ENCODE data around the gene NEMP1.
"Not testable (repeated sequence)": the region's sequence is repeated elsewhere in the genome, so short reads cannot be mapped to it uniquely, and the experiment has no call there.

Gene NEMP1

DNA sequence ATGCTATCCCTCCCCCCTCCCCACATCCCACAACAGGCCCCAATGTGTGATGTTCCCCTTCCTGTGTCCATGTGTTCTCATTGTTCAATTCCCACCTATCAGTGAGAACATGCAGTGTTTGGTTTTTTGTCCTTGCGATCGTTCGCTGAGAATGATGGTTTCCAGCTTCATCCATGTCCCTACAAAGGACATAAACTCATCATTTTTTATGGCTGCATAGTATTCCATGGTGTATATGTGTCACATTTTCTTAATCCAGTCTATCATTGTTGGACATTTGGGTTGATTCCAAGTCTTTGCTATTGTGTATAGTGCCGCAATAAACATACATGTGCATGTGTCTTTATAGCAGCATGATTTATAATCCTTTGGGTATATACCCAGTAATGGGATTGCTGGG lies 25.4 kb downstream of the NEMP1 start:
- H3K9me3 ChIP-seq (ENCODE audit: control insufficient read depth, low read length); H3K36me3 ChIP-seq (ENCODE audit: control insufficient read depth, insufficient read depth, low read length); H3K9ac ChIP-seq (ENCODE audit: low read length); H3K4me3 ChIP-seq (ENCODE audit: low read length); H3K27me3 ChIP-seq (ENCODE audit: control insufficient read depth, insufficient read depth, low read length): not testable (repeated sequence)
- peaks cover 22% of the 10 kb centered on the region for H3K4me1 ChIP-seq (ENCODE audit: control insufficient read depth, insufficient read depth, low read length)

DNA sequence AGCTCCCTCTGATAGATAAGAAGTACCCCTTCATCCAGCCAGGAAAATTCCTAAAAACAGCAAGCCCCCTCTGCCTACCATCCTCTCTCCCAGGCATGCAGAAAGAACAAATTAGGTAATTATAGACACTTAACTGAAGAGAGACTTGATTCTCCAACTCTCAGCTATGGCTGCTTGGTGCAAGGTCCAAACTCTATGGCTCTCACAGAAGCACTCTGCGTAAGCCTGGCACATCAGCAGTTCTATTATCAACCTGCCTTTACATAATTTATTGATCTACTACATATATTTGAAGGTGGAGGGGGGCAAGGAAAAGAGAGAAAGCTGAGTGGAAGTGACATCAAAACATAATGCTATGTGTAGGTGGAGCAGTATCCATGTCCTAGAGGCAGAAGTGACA lies 27.6 kb downstream of the NEMP1 start:
- H3K27me3 ChIP-seq (ENCODE audit: control insufficient read depth, insufficient read depth, low read length), result no peaks in the 10 kb centered on the region
- no peak overlapping the region for H3K9ac ChIP-seq (ENCODE audit: low read length)
- H3K4me1 ChIP-seq (ENCODE audit: control insufficient read depth, insufficient read depth, low read length), result peaks cover 40% of the 10 kb centered on the region
- no peak overlapping the region for H3K4me3 ChIP-seq (ENCODE audit: low read length)
- H3K9me3 ChIP-seq (ENCODE audit: control insufficient read depth, low read length), result no peaks in the 10 kb centered on the region
- H3K36me3 ChIP-seq (ENCODE audit: control insufficient read depth, insufficient read depth, low read length), result no peaks in the 10 kb centered on the region

DNA sequence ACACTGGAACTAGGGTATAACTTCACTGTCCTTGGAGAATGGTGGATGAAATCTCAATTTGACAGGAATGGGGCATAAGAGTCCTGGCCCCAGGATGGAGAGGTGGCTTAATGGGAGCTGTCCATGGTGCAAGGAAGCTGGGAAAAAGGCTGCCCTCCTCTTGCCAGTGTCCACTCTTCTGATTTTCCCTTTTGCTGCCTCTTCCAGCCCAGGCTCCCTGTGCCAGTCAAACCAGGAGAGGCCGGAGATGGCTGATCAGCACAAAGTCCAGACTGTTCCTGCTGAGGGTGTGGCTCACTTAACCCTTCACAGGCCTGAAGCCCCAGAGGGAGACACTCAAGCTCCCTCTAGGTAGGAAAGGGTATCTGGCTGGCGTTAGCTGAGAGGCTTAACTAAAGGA lies 28.7 kb downstream of the NEMP1 start, which contains the start of gene MYO1A:
Gene MYO1A (minus strand): TSS at position 240 of the 400 bp plus-strand sequence. CDS start 1,806 bp downstream, outside the sequence.
- H3K9ac ChIP-seq (ENCODE audit: low read length), result peak within 1 kb of the TSS; percentile 66
- no peaks in the 10 kb centered on the region for H3K36me3 ChIP-seq (ENCODE audit: control insufficient read depth, insufficient read depth, low read length)
- H3K4me3 ChIP-seq (ENCODE audit: low read length), result peak within 1 kb of the TSS; percentile 61

DNA sequence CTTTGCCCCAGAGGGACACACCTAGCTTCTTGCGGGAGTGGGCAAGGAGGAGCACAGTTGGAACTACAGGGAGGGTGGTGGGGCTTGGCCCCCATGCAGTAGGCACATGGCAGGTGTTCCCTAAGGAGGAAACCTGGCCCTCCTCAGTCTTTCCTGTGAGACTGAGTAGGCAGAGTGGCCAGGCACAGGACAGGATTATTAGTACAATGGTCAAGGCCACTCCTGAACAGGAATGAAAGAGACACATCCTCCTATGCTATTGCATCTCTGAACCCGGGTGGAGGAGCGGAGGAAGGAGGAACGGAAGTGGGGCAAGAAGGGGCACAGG lies 29.5 kb downstream of the NEMP1 start:
- no peaks in the 10 kb centered on the region for H3K27me3 ChIP-seq (ENCODE audit: control insufficient read depth, insufficient read depth, low read length)
- no peaks in the 10 kb centered on the region for H3K36me3 ChIP-seq (ENCODE audit: control insufficient read depth, insufficient read depth, low read length)
- no peaks in the 10 kb centered on the region for H3K9me3 ChIP-seq (ENCODE audit: control insufficient read depth, low read length)
- peak overlapping the region; percentile 61 for H3K4me3 ChIP-seq (ENCODE audit: low read length)
- H3K9ac ChIP-seq (ENCODE audit: low read length), result peak overlapping the region; percentile 66
- peaks cover 40% of the 10 kb centered on the region for H3K4me1 ChIP-seq (ENCODE audit: control insufficient read depth, insufficient read depth, low read length)

More for the DNA sequence above, 28.7 kb downstream of the NEMP1 start, which contains the start of gene MYO1A:
- Histone ChIP-seq H3K27me3 (ENCODE audit: control insufficient read depth, insufficient read depth, low read length) (no peaks in the 10 kb centered on the region), H3K4me1 (ENCODE audit: control insufficient read depth, insufficient read depth, low read length) (peaks cover 40% of the 10 kb centered on the region), H3K9me3 (ENCODE audit: control insufficient read depth, low read length) (no peaks in the 10 kb centered on the region)

DNA sequence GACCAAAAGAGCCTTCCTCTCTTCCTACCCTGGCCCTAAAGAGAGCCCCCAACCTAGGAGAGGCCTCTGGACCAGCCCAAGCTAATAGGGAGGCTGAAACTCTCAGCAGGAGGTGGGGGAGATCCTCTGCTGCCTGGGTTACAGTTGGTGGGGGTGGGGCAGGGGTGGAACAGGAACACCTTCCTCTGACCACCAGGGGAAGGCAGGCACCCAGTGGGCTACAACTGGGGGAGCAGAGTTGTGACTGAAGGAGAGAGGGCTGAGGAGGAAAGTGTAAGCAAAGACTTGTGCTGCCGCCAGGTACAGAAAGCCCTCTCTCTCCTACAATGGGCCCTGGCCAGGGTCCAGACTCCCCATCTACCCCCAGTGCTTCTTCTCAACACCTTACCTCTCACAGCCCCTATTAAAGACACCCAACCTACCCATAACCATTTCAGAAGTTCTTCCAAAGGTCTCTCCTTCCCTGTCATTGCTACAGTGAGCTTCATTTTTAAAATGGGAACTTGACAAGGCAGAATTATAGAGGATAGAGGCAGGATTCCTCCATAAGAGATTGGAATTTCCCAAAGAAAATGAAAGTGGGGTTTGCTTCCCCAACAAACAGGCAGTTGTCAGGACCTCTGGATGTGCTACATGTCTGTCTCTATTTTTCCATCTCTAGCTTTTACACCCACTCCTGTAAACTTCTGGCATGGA lies 30.0 kb downstream of the NEMP1 start:
- Histone ChIP-seq H3K4me1 (ENCODE audit: control insufficient read depth, insufficient read depth, low read length) (peaks cover 40% of the 10 kb centered on the region), H3K9me3 (ENCODE audit: control insufficient read depth, low read length) (no peaks in the 10 kb centered on the region), H3K36me3 (ENCODE audit: control insufficient read depth, insufficient read depth, low read length) (no peaks in the 10 kb centered on the region), H3K9ac (ENCODE audit: low read length) (peak overlapping the region; percentile 66), H3K4me3 (ENCODE audit: low read length) (peak overlapping the region; percentile 61), H3K27me3 (ENCODE audit: control insufficient read depth, insufficient read depth, low read length) (no peaks in the 10 kb centered on the region)

DNA sequence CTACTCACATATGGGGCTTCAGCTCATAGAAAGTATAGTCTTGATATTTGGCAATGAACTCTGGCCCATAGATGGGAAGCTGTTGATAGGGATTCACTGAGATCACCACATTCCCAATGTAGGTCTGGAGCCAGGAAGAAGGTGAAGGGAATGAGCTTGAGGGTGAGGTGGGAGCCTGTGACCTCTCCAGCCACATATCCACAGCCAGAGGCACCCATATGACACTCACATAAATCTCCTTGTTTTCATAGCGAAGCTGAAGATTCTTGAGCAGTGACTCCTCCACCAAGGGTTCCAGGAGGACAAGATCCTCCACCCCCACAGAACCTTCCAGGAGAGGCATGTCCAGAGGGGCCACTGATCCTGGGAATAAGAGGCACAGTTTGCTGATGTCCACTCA lies 30.6 kb downstream of the NEMP1 start:
- H3K4me1 ChIP-seq (ENCODE audit: control insufficient read depth, insufficient read depth, low read length), result peaks cover 40% of the 10 kb centered on the region
- peak overlapping the region; percentile 66 for H3K9ac ChIP-seq (ENCODE audit: low read length)
- H3K4me3 ChIP-seq (ENCODE audit: low read length), result no peak overlapping the region
- no peaks in the 10 kb centered on the region for H3K36me3 ChIP-seq (ENCODE audit: control insufficient read depth, insufficient read depth, low read length)
- H3K9me3 ChIP-seq (ENCODE audit: control insufficient read depth, low read length), result no peaks in the 10 kb centered on the region
- no peaks in the 10 kb centered on the region for H3K27me3 ChIP-seq (ENCODE audit: control insufficient read depth, insufficient read depth, low read length)

DNA sequence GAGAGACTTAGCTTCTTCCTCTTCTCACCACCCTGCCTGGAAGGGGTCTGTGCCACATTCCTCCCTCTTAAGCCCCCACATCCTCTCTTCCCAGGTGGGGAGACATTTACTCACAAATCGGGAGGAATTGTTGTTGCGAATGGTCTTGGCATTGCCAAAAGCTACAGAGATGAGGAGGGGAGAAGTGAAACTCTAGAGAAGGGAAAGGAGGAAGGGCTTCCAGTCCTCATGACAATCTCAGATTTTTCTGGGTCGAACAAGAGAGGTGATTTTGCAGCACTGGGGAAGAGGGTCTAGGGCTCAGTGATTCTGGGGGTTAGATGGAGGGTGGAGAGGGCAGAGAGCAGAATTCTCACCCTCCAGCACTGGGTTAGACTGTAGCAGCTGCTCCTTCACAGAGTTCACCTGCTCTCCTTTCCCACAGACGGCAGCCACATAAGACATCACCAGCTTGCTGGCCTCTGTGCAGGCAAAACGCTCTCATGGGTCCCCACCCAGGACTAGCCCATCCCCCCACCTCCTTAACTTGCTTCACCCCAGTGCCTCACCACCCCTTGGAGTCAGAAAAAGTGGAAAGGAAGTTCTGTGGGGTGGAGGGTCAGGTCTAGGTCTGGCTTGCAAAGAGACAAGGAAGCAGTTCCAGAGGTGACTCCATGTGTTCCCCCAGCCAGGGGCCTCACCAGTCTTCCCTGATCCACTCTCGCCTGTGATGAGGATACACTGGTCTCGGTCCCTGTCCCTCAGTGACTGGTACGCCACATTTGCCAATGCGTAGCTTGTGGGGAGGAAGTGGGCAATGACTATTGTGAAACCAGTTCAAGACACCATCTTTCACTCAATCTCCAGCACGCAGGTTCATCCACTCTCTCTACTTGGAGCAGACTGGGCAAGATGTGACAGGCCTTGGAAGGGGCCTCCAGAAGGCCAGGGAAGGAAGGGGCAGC lies 31.4 kb downstream of the NEMP1 start:
- H3K4me1 ChIP-seq (ENCODE audit: control insufficient read depth, insufficient read depth, low read length), result peaks cover 40% of the 10 kb centered on the region
- no peaks in the 10 kb centered on the region for H3K9me3 ChIP-seq (ENCODE audit: control insufficient read depth, low read length)
- H3K27me3 ChIP-seq (ENCODE audit: control insufficient read depth, insufficient read depth, low read length), result no peaks in the 10 kb centered on the region
- no peaks in the 10 kb centered on the region for H3K36me3 ChIP-seq (ENCODE audit: control insufficient read depth, insufficient read depth, low read length)
- H3K9ac ChIP-seq (ENCODE audit: low read length), result no peak overlapping the region
- H3K4me3 ChIP-seq (ENCODE audit: low read length), result no peak overlapping the region

DNA sequence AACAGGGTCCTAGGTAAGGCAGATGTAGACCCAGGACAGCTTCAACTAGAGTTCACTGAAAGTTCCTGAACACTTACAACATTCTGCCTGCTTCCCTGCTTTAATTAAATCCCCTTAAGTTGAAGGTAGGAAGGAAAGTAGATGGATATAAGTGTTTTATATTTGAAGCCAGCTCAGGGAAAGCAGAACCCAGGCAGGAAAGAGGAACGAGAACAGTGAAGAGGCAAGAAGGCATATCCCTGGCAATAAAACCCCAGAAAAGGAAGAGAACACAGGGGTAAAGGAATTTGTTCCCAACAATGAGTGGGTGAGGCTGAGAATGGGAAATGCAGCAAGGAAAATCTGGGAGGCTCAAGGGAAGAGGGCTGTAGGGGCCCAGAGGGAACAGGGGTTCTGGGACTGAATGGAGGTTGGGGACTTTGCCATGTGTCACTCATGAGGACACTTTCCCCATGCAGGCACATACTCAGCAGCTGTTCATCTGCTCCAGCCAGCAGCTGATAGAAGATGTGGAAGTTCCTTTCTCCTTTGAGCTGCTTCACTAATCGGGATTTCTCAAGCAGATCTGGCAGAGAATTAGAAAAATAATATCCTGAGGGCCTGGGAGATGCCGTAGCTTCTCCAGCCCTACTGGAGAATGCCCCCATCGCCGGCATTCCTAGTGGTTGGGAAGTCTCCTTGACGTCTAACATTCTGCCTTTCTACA lies 32.4 kb downstream of the NEMP1 start:
- H3K4me1 ChIP-seq (ENCODE audit: control insufficient read depth, insufficient read depth, low read length), result peaks cover 40% of the 10 kb centered on the region
- no peaks in the 10 kb centered on the region for H3K27me3 ChIP-seq (ENCODE audit: control insufficient read depth, insufficient read depth, low read length)
- H3K4me3 ChIP-seq (ENCODE audit: low read length), result no peak overlapping the region
- H3K36me3 ChIP-seq (ENCODE audit: control insufficient read depth, insufficient read depth, low read length), result no peaks in the 10 kb centered on the region
- H3K9ac ChIP-seq (ENCODE audit: low read length), result no peak overlapping the region
- no peaks in the 10 kb centered on the region for H3K9me3 ChIP-seq (ENCODE audit: control insufficient read depth, low read length)

DNA sequence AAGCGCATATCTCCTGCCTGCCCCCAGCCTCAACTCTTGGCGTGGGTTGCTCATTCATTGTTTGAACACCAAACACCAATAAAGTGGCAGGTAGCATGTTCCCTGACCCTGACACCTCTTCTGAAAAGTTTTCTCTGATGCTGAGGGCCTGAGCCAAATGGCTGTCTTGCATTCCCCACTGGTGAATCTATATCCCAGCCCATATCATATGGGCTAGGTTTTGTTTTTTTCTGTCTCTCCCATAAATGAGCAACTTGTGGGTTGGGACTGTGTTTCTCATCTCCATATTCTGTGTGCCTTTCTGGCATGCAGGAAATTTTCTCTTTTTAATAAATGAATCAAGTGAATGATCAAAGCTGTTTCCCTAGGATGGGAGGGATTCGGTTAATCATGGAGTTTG lies 33.7 kb downstream of the NEMP1 start:
- Histone ChIP-seq H3K4me1 (ENCODE audit: control insufficient read depth, insufficient read depth, low read length) (peaks cover 27% of the 10 kb centered on the region), H3K9ac (ENCODE audit: low read length) (no peak overlapping the region), H3K27me3 (ENCODE audit: control insufficient read depth, insufficient read depth, low read length) (no peaks in the 10 kb centered on the region), H3K36me3 (ENCODE audit: control insufficient read depth, insufficient read depth, low read length) (no peaks in the 10 kb centered on the region), H3K4me3 (ENCODE audit: low read length) (no peak overlapping the region), H3K9me3 (ENCODE audit: control insufficient read depth, low read length) (no peaks in the 10 kb centered on the region)

DNA sequence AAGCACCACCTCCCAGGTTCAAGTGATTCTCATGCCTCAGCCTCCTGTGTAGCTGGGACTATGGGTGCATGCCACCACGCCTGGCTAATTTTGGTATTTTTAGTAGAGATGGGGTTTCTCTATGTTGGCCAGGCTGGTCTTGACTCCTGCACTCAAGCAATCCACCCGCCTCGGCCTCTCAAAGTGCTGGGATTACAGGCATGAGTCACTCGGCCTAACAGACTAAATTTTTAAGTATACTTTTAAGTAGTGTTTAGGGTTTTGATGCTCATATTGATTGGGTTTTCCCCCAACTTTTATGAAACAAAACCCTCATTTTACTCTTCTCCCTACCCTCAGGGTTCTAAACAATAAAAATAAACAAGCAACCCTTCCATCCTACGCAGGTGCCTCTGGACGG lies 34.1 kb downstream of the NEMP1 start:
- no peaks in the 10 kb centered on the region for H3K9me3 ChIP-seq (ENCODE audit: control insufficient read depth, low read length)
- no peaks in the 10 kb centered on the region for H3K36me3 ChIP-seq (ENCODE audit: control insufficient read depth, insufficient read depth, low read length)
- no peaks in the 10 kb centered on the region for H3K27me3 ChIP-seq (ENCODE audit: control insufficient read depth, insufficient read depth, low read length)
- peaks cover 27% of the 10 kb centered on the region for H3K4me1 ChIP-seq (ENCODE audit: control insufficient read depth, insufficient read depth, low read length)
- H3K4me3 ChIP-seq (ENCODE audit: low read length), result no peak overlapping the region
- no peak overlapping the region for H3K9ac ChIP-seq (ENCODE audit: low read length)

DNA sequence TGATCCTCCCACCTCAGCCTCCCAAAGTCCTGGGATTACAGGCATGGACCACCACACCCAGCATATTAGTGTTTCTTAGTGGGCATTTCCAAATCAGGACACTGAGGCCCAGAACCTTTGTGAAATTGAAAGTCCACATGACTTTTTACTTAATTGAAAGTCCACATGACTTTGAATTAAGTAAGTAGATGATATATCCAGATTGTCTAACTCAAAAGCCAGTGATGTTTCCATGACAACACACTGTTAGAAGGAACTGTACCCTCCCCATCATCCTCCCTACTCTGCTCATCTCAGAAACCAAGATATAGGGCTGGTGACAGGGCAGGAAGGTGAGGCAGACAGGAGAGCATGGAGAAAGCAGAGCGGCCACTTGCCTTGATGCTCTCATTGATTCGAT lies 35.9 kb downstream of the NEMP1 start:
- Histone ChIP-seq H3K9me3 (ENCODE audit: control insufficient read depth, low read length) (no peaks in the 10 kb centered on the region), H3K4me3 (ENCODE audit: low read length) (no peak overlapping the region), H3K36me3 (ENCODE audit: control insufficient read depth, insufficient read depth, low read length) (peaks cover 2% of the 10 kb centered on the region), H3K4me1 (ENCODE audit: control insufficient read depth, insufficient read depth, low read length) (peaks cover 14% of the 10 kb centered on the region), H3K9ac (ENCODE audit: low read length) (no peak overlapping the region), H3K27me3 (ENCODE audit: control insufficient read depth, insufficient read depth, low read length) (no peaks in the 10 kb centered on the region)

DNA sequence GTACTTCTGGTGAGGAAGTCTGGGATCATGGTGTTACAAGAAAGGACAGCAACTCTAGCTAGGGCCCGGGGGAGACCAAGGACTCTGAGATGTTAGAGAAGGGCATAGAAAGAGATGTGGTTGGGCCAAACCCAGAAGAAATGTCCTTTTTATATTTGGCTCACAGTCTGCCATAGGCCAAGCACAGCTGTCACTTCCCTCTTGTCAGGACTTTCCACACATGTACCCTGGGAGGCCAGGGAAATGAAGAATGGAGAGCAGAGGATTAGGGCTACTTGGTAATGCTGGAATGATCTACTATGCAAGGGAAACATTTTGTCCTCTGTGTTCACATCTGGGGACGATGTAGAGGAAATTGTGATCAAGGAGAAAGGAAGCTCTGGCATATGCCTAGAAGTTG lies 37.8 kb downstream of the NEMP1 start:
- no peak overlapping the region for H3K4me3 ChIP-seq (ENCODE audit: low read length)
- peaks cover 4% of the 10 kb centered on the region for H3K36me3 ChIP-seq (ENCODE audit: control insufficient read depth, insufficient read depth, low read length)
- no peaks in the 10 kb centered on the region for H3K27me3 ChIP-seq (ENCODE audit: control insufficient read depth, insufficient read depth, low read length)
- H3K4me1 ChIP-seq (ENCODE audit: control insufficient read depth, insufficient read depth, low read length), result no peaks in the 10 kb centered on the region
- no peaks in the 10 kb centered on the region for H3K9me3 ChIP-seq (ENCODE audit: control insufficient read depth, low read length)
- H3K9ac ChIP-seq (ENCODE audit: low read length), result no peak overlapping the region

Data from mucosa of stomach (tissue), 1 donor.